ENCODE measurements around the gene B2M. TPM values are rescaled to one million over a fixed set of nuclear protein-coding genes. Genes with fewer than 3 reads are reported as not detected.

Gene B2M
- total and polyA plus RNA-seq, 10 of the 15 experiments (the other 5 are each of a cell fraction or from before 2014, with no cell fraction given): 2,901 to 22,794 (median 8,374) TPM

- TF ChIP-seq, protein P1, sequence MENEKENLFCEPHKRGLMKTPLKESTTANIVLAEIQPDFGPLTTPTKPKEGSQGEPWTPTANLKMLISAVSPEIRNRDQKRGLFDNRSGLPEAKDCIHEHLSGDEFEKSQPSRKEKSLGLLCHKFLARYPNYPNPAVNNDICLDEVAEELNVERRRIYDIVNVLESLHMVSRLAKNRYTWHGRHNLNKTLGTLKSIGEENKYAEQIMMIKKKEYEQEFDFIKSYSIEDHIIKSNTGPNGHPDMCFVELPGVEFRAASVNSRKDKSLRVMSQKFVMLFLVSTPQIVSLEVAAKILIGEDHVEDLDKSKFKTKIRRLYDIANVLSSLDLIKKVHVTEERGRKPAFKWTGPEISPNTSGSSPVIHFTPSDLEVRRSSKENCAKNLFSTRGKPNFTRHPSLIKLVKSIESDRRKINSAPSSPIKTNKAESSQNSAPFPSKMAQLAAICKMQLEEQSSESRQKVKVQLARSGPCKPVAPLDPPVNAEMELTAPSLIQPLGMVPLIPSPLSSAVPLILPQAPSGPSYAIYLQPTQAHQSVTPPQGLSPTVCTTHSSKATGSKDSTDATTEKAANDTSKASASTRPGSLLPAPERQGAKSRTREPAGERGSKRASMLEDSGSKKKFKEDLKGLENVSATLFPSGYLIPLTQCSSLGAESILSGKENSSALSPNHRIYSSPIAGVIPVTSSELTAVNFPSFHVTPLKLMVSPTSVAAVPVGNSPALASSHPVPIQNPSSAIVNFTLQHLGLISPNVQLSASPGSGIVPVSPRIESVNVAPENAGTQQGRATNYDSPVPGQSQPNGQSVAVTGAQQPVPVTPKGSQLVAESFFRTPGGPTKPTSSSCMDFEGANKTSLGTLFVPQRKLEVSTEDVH (IDR thresholded peaks at IDR 0.05; ENCODE audit: low read depth, partially characterized antibody): no peak
- TF ChIP-seq ZBTB40 (IDR thresholded peaks at IDR 0.05; ENCODE audit: borderline replicate concordance) (no peak), POU2F2 (IDR thresholded peaks at IDR 0.05; ENCODE audit: borderline replicate concordance, low read depth, low read length) (0 out of 3 replicates have a peak, but pooled peaks have one; percentile 34), PAX8 (IDR thresholded peaks at IDR 0.05) (no peak), ZNF274 (IDR thresholded peaks at IDR 0.05; ENCODE audit: insufficient read depth, insufficient read length) (no peak), FOS (IDR thresholded peaks at IDR 0.05; ENCODE audit: borderline replicate concordance, extremely low read depth, insufficient read length) (no peak), SMC3 (IDR thresholded peaks at IDR 0.05; ENCODE audit: borderline replicate concordance, low read length) (0 out of 2 replicates have a peak, but pooled peaks have one; percentile 2), BCL11A (IDR thresholded peaks at IDR 0.05; ENCODE audit: low read depth, low read length) (0 out of 2 replicates have a peak, but pooled peaks have one; percentile 1)
- TF ChIP-seq, protein P2, sequence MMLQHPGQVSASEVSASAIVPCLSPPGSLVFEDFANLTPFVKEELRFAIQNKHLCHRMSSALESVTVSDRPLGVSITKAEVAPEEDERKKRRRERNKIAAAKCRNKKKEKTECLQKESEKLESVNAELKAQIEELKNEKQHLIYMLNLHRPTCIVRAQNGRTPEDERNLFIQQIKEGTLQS (IDR thresholded peaks at IDR 0.05; ENCODE audit: borderline replicate concordance, extremely low read depth, low read depth, low read length): no peak
- TF ChIP-seq, protein P3, sequence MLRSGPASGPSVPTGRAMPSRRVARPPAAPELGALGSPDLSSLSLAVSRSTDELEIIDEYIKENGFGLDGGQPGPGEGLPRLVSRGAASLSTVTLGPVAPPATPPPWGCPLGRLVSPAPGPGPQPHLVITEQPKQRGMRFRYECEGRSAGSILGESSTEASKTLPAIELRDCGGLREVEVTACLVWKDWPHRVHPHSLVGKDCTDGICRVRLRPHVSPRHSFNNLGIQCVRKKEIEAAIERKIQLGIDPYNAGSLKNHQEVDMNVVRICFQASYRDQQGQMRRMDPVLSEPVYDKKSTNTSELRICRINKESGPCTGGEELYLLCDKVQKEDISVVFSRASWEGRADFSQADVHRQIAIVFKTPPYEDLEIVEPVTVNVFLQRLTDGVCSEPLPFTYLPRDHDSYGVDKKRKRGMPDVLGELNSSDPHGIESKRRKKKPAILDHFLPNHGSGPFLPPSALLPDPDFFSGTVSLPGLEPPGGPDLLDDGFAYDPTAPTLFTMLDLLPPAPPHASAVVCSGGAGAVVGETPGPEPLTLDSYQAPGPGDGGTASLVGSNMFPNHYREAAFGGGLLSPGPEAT (IDR thresholded peaks at IDR 0.05; ENCODE audit: low read depth): no peak
- TF ChIP-seq, protein P4, sequence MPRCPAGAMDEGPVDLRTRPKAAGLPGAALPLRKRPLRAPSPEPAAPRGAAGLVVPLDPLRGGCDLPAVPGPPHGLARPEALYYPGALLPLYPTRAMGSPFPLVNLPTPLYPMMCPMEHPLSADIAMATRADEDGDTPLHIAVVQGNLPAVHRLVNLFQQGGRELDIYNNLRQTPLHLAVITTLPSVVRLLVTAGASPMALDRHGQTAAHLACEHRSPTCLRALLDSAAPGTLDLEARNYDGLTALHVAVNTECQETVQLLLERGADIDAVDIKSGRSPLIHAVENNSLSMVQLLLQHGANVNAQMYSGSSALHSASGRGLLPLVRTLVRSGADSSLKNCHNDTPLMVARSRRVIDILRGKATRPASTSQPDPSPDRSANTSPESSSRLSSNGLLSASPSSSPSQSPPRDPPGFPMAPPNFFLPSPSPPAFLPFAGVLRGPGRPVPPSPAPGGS (IDR thresholded peaks at IDR 0.05; ENCODE audit: borderline replicate concordance, insufficient read depth, low read depth, low read length, poor library complexity, severe bottlenecking): no peak
- TF ChIP-seq, protein P5, sequence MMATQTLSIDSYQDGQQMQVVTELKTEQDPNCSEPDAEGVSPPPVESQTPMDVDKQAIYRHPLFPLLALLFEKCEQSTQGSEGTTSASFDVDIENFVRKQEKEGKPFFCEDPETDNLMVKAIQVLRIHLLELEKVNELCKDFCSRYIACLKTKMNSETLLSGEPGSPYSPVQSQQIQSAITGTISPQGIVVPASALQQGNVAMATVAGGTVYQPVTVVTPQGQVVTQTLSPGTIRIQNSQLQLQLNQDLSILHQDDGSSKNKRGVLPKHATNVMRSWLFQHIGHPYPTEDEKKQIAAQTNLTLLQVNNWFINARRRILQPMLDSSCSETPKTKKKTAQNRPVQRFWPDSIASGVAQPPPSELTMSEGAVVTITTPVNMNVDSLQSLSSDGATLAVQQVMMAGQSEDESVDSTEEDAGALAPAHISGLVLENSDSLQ (IDR thresholded peaks at IDR 0.05): peak; percentile 87; the same call in 1 of the 2 replicates
- TF ChIP-seq, protein P6, sequence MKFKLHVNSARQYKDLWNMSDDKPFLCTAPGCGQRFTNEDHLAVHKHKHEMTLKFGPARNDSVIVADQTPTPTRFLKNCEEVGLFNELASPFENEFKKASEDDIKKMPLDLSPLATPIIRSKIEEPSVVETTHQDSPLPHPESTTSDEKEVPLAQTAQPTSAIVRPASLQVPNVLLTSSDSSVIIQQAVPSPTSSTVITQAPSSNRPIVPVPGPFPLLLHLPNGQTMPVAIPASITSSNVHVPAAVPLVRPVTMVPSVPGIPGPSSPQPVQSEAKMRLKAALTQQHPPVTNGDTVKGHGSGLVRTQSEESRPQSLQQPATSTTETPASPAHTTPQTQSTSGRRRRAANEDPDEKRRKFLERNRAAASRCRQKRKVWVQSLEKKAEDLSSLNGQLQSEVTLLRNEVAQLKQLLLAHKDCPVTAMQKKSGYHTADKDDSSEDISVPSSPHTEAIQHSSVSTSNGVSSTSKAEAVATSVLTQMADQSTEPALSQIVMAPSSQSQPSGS (IDR thresholded peaks at IDR 0.05; ENCODE audit: low read length): 0 out of 2 replicates have a peak, but pooled peaks have one; percentile 6
Observed at GRCh38 chr15:44713006-44713966, 2.0 kb downstream of the B2M start (continued).
